HepG2 (cell line): ENCODE data around the gene NOL4L. TPM values are rescaled to one million over a fixed set of nuclear protein-coding genes. Genes with fewer than 3 reads are reported as not detected.

ENCODE experiments used
- DNMT1 ChIP-seq: sonication (generic); formaldehyde crosslinking; IDR thresholded peaks from 2 replicates; pipeline ENCODE4 v1.5.1; 2020; ENCODE audit warnings: mild to moderate bottlenecking, missing genetic modification reagents
- HIVEP1 ChIP-seq: sonication (generic); formaldehyde crosslinking; IDR thresholded peaks from 2 replicates; pipeline ENCODE4 v1.4.0; 2020; ENCODE audit warnings: mild to moderate bottlenecking, missing genetic modification reagents
- NFKB2 ChIP-seq: sonication (generic); formaldehyde crosslinking; IDR thresholded peaks from 2 replicates; pipeline ENCODE4 v1.4.0; 2020; ENCODE audit warnings: missing genetic modification reagents, borderline replicate concordance
- REXO4 ChIP-seq: sonication (generic); formaldehyde crosslinking; IDR thresholded peaks from 2 replicates; pipeline ENCODE4 v1.8.0; 2022; ENCODE audit warnings: missing genetic modification reagents, mild to moderate bottlenecking, borderline replicate concordance
- SP4 ChIP-seq: sonication (generic); formaldehyde crosslinking; IDR thresholded peaks from 2 replicates; pipeline ENCODE4 v1.8.1; 2023; ENCODE audit warnings: mild to moderate bottlenecking, missing genetic modification reagents
- ZFX ChIP-seq: sonication (generic); formaldehyde crosslinking; IDR thresholded peaks from 2 replicates; pipeline ENCODE4 v1.4.0; 2020; ENCODE audit warnings: mild to moderate bottlenecking, low read depth, missing genetic modification reagents, moderate library complexity
- ZNF232 ChIP-seq: sonication (generic); formaldehyde crosslinking; IDR thresholded peaks from 2 replicates; pipeline ENCODE4 v1.4.0; 2020; ENCODE audit warnings: missing genetic modification reagents, borderline replicate concordance
- polyA plus RNA-seq, 8 experiments: library from polyadenylated mRNA; depleted of rRNA in 3 of 8; stranded (reverse) in 7 of 8; unstranded in 1 of 8; fragments of >200 nt; fragmentation: Illumina TruSeq in 4 of 8; extraction: Trizol in 4 of 8; gene quantifications; 2 replicates each; pipeline versions ENCODE4 v1.2.1 to v1.2.3, GENCODE V29; 2011 to 2016; ENCODE audit warnings: low read depth in 4 of 8, missing spikeins in 1 of 8, mixed read lengths in 1 of 8; ENCODE audit not compliant: insufficient read depth in 1 of 8
- total RNA-seq, 5 experiments: library from RNA; depleted of rRNA; stranded (reverse); fragments of >200 nt; fragmentation: Illumina TruSeq; extraction: Trizol; gene quantifications; 2 replicates each; pipeline ENCODE4 v1.2.3, GENCODE V29; 2016; ENCODE audit warnings: low read depth in 1 of 5
- TF ChIP-seq, protein P1 (sequence below): sonication (generic); formaldehyde crosslinking; IDR thresholded peaks from 2 replicates; pipeline ENCODE4 v1.5.1; 2020; ENCODE audit warnings: mild to moderate bottlenecking, missing genetic modification reagents, moderate library complexity

NOL4L gene
- total and polyA plus RNA-seq, 2 of the 13 experiments (the other 11 are each of a cell fraction or from before 2014, with no cell fraction given): 16.6 to 35.4 TPM

DNA sequence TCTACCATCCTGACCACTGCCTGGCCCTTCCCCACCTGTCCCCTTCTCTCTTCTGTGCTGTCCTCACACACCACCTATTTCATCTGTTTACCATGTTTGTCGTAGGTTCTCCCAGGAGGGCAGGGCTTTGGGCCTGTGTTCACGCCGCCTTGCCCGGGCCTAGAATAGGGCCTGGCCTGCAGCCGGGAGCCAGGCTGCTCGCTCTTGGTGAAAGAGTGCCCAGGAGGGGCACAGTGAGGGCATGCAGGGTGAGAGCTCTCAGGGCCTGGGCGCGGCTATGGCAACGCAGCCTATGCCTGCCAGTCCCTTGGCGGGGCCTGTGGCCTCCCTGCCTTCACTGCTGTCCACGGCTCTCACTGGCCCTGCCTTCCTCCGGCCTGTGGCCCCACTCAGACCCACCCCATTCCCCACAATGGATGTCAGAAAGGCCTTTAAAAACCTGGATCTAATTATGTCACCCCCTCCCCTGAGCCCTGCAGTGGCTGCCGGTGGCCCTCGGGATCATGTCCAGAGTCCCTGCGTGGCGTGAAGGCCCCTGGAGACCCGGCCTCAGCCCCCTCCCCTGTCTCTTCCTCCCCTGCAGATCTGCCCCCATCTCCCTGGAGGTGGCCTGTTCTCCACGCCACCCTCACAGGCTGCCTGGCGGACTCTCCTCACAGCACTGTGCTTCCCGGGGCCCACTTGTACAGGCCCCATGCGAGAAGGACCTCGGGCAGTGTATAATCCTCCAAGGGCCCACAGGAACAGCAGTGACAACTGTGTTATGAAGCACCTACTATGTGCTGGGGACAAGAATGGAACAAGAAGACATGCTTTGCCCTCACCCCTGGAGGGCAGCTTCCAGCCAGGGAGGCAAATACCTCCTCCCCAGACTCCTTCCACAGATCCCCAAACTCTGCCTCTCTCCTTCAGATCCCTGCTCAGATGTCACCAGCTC lies 22.9 kb upstream of the NOL4L start (continued):
- TF ChIP-seq, protein P1, sequence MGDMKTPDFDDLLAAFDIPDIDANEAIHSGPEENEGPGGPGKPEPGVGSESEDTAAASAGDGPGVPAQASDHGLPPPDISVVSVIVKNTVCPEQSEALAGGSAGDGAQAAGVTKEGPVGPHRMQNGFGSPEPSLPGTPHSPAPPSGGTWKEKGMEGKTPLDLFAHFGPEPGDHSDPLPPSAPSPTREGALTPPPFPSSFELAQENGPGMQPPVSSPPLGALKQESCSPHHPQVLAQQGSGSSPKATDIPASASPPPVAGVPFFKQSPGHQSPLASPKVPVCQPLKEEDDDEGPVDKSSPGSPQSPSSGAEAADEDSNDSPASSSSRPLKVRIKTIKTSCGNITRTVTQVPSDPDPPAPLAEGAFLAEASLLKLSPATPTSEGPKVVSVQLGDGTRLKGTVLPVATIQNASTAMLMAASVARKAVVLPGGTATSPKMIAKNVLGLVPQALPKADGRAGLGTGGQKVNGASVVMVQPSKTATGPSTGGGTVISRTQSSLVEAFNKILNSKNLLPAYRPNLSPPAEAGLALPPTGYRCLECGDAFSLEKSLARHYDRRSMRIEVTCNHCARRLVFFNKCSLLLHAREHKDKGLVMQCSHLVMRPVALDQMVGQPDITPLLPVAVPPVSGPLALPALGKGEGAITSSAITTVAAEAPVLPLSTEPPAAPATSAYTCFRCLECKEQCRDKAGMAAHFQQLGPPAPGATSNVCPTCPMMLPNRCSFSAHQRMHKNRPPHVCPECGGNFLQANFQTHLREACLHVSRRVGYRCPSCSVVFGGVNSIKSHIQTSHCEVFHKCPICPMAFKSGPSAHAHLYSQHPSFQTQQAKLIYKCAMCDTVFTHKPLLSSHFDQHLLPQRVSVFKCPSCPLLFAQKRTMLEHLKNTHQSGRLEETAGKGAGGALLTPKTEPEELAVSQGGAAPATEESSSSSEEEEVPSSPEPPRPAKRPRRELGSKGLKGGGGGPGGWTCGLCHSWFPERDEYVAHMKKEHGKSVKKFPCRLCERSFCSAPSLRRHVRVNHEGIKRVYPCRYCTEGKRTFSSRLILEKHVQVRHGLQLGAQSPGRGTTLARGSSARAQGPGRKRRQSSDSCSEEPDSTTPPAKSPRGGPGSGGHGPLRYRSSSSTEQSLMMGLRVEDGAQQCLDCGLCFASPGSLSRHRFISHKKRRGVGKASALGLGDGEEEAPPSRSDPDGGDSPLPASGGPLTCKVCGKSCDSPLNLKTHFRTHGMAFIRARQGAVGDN (CRISPR knock-in tag): peak; percentile 30; the same call in 1 of the 2 replicates
- peak; percentile 51; the same call in 1 of the 2 replicates for TF ChIP-seq HIVEP1 (CRISPR knock-in tag)
- TF ChIP-seq SP4 (CRISPR knock-in tag): 0 out of 2 replicates have a peak, but pooled peaks have one; percentile 19
- no peak for TF ChIP-seq REXO4 (CRISPR knock-in tag)
- 0 out of 2 replicates have a peak, but pooled peaks have one; percentile 37 for TF ChIP-seq DNMT1
- TF ChIP-seq ZNF232 (CRISPR knock-in tag): 0 out of 2 replicates have a peak, but pooled peaks have one; percentile 38
- TF ChIP-seq NFKB2 (CRISPR knock-in tag): 0 out of 2 replicates have a peak, but pooled peaks have one; percentile 7
- TF ChIP-seq ZFX (CRISPR knock-in tag): peak; percentile 18; the same call in 1 of the 2 replicates
- TF ChIP-seq, all 625 proteins: peak for 15
